ENCODE measurements around the gene MYLK.

- TF ChIP-seq CTCF (IDR thresholded peaks at IDR 0.05) (no peak), POLR2A (IDR thresholded peaks at IDR 0.05) (no peak), EP300 (IDR thresholded peaks at IDR 0.05) (no peak)
These were observed 230.9 kb downstream of the MYLK start for GRCh38 chr3:123653221-123653682.
